DOHH2 (cell line): ENCODE data around the gene C2orf49.

Experiments used
- EZH2phosphoT487 ChIP-seq: fragments of 200-600 bp; sonication (generic); IDR thresholded peaks from 2 replicates; pipeline ENCODE4 v1.6.1; 2017; ENCODE audit warnings: borderline replicate concordance, mild to moderate bottlenecking, antibody characterized with exemption, low read length, moderate library complexity, mixed read lengths
- TF ChIP-seq, protein P1 (sequence below): fragments of 200-600 bp; sonication (generic); IDR thresholded peaks from one replicate; pipeline ENCODE4 v1.5.1; 2014; ENCODE audit warnings: antibody characterized with exemption, mild to moderate bottlenecking, low read depth, low read length; ENCODE audit not compliant: poor library complexity, severe bottlenecking

DNA sequence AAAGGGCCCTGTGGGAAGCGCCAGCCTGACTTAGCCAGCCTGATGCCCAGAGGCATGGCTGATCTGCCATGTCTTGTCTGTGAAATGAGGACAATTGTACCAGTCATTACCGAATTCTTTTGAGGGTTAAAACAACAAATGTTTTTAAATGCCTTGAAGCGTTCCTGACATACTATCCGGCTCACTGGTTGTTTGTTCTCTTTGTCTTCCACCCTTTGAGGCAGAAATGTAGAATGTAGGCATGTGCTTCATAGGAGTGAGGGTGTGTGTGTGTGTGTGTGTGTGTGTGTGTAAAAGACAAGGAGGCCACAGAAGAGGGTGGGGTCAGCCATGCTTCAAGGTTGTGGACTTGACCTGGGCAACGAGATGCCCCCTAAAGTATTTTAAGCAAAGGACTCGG lies 43.3 kb upstream of the C2orf49 start:
- TF ChIP-seq, protein P1, sequence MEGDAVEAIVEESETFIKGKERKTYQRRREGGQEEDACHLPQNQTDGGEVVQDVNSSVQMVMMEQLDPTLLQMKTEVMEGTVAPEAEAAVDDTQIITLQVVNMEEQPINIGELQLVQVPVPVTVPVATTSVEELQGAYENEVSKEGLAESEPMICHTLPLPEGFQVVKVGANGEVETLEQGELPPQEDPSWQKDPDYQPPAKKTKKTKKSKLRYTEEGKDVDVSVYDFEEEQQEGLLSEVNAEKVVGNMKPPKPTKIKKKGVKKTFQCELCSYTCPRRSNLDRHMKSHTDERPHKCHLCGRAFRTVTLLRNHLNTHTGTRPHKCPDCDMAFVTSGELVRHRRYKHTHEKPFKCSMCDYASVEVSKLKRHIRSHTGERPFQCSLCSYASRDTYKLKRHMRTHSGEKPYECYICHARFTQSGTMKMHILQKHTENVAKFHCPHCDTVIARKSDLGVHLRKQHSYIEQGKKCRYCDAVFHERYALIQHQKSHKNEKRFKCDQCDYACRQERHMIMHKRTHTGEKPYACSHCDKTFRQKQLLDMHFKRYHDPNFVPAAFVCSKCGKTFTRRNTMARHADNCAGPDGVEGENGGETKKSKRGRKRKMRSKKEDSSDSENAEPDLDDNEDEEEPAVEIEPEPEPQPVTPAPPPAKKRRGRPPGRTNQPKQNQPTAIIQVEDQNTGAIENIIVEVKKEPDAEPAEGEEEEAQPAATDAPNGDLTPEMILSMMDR, result no peak
- TF ChIP-seq EZH2phosphoT487, result no peak
